ENCODE data around the gene RAB11FIP3.

RAB11FIP3 gene

GRCh38 chr16:533391-534123, 108.1 kb downstream of the RAB11FIP3 start:
- H3K27me3 ChIP-seq (ENCODE audit: insufficient read depth, low read depth, severe bottlenecking), result no peaks in the 10 kb centered on the region
- H3K36me3 ChIP-seq, result peaks cover 24% of the 10 kb centered on the region
- no peak for DNase-seq
- no peaks in the 10 kb centered on the region for H3K9me3 ChIP-seq (ENCODE audit: severe bottlenecking)
- no peak overlapping the region for H3K27ac ChIP-seq
- no peak for TF ChIP-seq CTCF (IDR thresholded peaks at IDR 0.05; ENCODE audit: low read depth, low read length)
- no peak overlapping the region for H3K4me3 ChIP-seq (ENCODE audit: low read depth, low read length)

GRCh38 chr16:534135-534534, 108.7 kb downstream of the RAB11FIP3 start:
- H3K27me3 ChIP-seq (ENCODE audit: insufficient read depth, low read depth, severe bottlenecking), result no peaks in the 10 kb centered on the region
- no peak overlapping the region for H3K27ac ChIP-seq
- no peak for DNase-seq
- peaks cover 25% of the 10 kb centered on the region for H3K36me3 ChIP-seq
- H3K9me3 ChIP-seq (ENCODE audit: severe bottlenecking), result no peaks in the 10 kb centered on the region
- no peak overlapping the region for H3K4me3 ChIP-seq (ENCODE audit: low read depth, low read length)
- TF ChIP-seq CTCF (IDR thresholded peaks at IDR 0.05; ENCODE audit: low read depth, low read length), result no peak

GRCh38 chr16:534856-535445, 109.5 kb downstream of the RAB11FIP3 start:
- no peaks in the 10 kb centered on the region for H3K27me3 ChIP-seq (ENCODE audit: insufficient read depth, low read depth, severe bottlenecking)
- peaks cover 22% of the 10 kb centered on the region for H3K36me3 ChIP-seq
- no peak overlapping the region for H3K27ac ChIP-seq
- no peak overlapping the region for H3K4me3 ChIP-seq (ENCODE audit: low read depth, low read length)
- no peak for TF ChIP-seq CTCF (IDR thresholded peaks at IDR 0.05; ENCODE audit: low read depth, low read length)
- no peaks in the 10 kb centered on the region for H3K9me3 ChIP-seq (ENCODE audit: severe bottlenecking)
- DNase-seq, result no peak

GRCh38 chr16:535446-536405, 110.3 kb downstream of the RAB11FIP3 start:
- H3K36me3 ChIP-seq, result peaks cover 14% of the 10 kb centered on the region
- H3K27me3 ChIP-seq (ENCODE audit: insufficient read depth, low read depth, severe bottlenecking), result no peaks in the 10 kb centered on the region
- no peak overlapping the region for H3K4me3 ChIP-seq (ENCODE audit: low read depth, low read length)
- TF ChIP-seq CTCF (IDR thresholded peaks at IDR 0.05; ENCODE audit: low read depth, low read length), result no peak
- no peaks in the 10 kb centered on the region for H3K9me3 ChIP-seq (ENCODE audit: severe bottlenecking)
- H3K27ac ChIP-seq, result no peak overlapping the region
- no peak for DNase-seq

GRCh38 chr16:536746-537145, 111.3 kb downstream of the RAB11FIP3 start:
- H3K4me3 ChIP-seq (ENCODE audit: low read depth, low read length), result no peak overlapping the region
- H3K27ac ChIP-seq, result no peak overlapping the region
- no peaks in the 10 kb centered on the region for H3K9me3 ChIP-seq (ENCODE audit: severe bottlenecking)
- no peaks in the 10 kb centered on the region for H3K27me3 ChIP-seq (ENCODE audit: insufficient read depth, low read depth, severe bottlenecking)
- no peak for TF ChIP-seq CTCF (IDR thresholded peaks at IDR 0.05; ENCODE audit: low read depth, low read length)
- DNase-seq, result no peak
- peaks cover 12% of the 10 kb centered on the region for H3K36me3 ChIP-seq
